Measurements from ENCODE around the gene COPS2. TPM values are rescaled to one million over a fixed set of nuclear protein-coding genes. Genes with fewer than 3 reads are reported as not detected.

COPS2 gene
- total RNA-seq, 1 experiment from 2014 or later = 88.3 TPM

GRCh38 chr15:49115062-49115461, 40.3 kb downstream of the COPS2 start:
- no peak overlapping the region for H2BK20ac ChIP-seq (ENCODE audit: low read depth, low read length, poor library complexity, severe bottlenecking)
- DNase-seq = no peak
- Mint-ChIP-seq H3K27me3 (ENCODE audit: low read depth) (no peaks in the 10 kb centered on the region), H3K4me1 (peaks cover under 1 to 1% of the 10 kb centered on the region in 2 experiments), H3K36me3 (ENCODE audit: insufficient read depth in 1 of 3, low read depth in 3 of 3) (peaks cover 15 to 32% (median 25%) of the 10 kb centered on the region in 3 experiments), H3K9me3 (peaks cover 8 to 15% of the 10 kb centered on the region in 2 experiments; a peak in 3 of 5 replicates), H3K4me3 (no peak overlapping the region), H3K27ac (no peak overlapping the region)
- H2BK5ac ChIP-seq (ENCODE audit: insufficient read length, low read length) = no peak overlapping the region
- H3K79me1 ChIP-seq (ENCODE audit: insufficient read depth, low read depth, low read length, poor library complexity, severe bottlenecking) = no peaks in the 10 kb centered on the region
- H4K8ac ChIP-seq (replicated peaks; ENCODE audit: insufficient read length, low read depth, low read length) = no peak overlapping the region
- H2AFZ ChIP-seq (ENCODE audit: low read length) = no peak overlapping the region
- WGBS (ENCODE audit: extremely low coverage, insufficient read length, low lambda C conversion rate) = no CpG with 5 or more reads among the region's 2 CpGs
- no peaks in the 10 kb centered on the region for H3K4me1 ChIP-seq (ENCODE audit: insufficient read depth, low read length)
- no peak overlapping the region for H3K4me2 ChIP-seq (ENCODE audit: insufficient read depth, insufficient read length, low read length)
- no peaks in the 10 kb centered on the region for H3K23me2 ChIP-seq (ENCODE audit: insufficient read length, low read depth, low read length, poor library complexity, severe bottlenecking)
- H3K9me3 ChIP-seq (ENCODE audit: control insufficient read depth, low read depth, low read length) = no peaks in the 10 kb centered on the region
- H3K18ac ChIP-seq (ENCODE audit: insufficient read length, low read depth, low read length) = no peak overlapping the region
- no peak overlapping the region for H3K23ac ChIP-seq (ENCODE audit: insufficient read length, low read depth, low read length)
- H4K20me1 ChIP-seq (ENCODE audit: control insufficient read depth, insufficient read depth, insufficient read length) = no peaks in the 10 kb centered on the region
- H3K27me3 ChIP-seq (ENCODE audit: insufficient read depth, low read length) = no peaks in the 10 kb centered on the region
- H2BK120ac ChIP-seq (ENCODE audit: low read depth, low read length, poor library complexity, severe bottlenecking) = no peak overlapping the region
- no peak overlapping the region for H3K14ac ChIP-seq (ENCODE audit: insufficient read depth, low read length)
- no peak overlapping the region for H2BK12ac ChIP-seq (ENCODE audit: insufficient read length, low read depth, low read length)
- H2AK5ac ChIP-seq (ENCODE audit: insufficient read length, low read length) = no peak overlapping the region
- no peak overlapping the region for H4K5ac ChIP-seq (ENCODE audit: insufficient read length, low read depth, low read length)
- no peak for TF ChIP-seq CTCF (conservative IDR thresholded peaks at IDR 0.05)
- H4K91ac ChIP-seq (ENCODE audit: insufficient read length, low read depth, low read length) = no peak overlapping the region
- H3K4ac ChIP-seq (ENCODE audit: low read depth, low read length) = no peak overlapping the region
- H3T11ph ChIP-seq (ENCODE audit: low read length) = no peak overlapping the region
- H3K9ac ChIP-seq (ENCODE audit: extremely low read depth, insufficient read length, low read length) = no peak overlapping the region
- no peak overlapping the region for H3K56ac ChIP-seq (ENCODE audit: insufficient read length, low read depth, low read length)
- no peak overlapping the region for H3K27ac ChIP-seq (ENCODE audit: insufficient read length, low read depth, low read length)
- no peaks in the 10 kb centered on the region for H3K79me2 ChIP-seq (ENCODE audit: insufficient read depth, low read length)
- no peak overlapping the region for H2BK15ac ChIP-seq (ENCODE audit: low read depth, low read length)

Data from H9 (cell line).